NCI-H1436 treated with DMSO at 0.1 percent for 48 hours (cell line): ENCODE measurements around the gene LRRC26.

ENCODE experiments used
- DNase-seq: peaks from one replicate; lab custom pipeline; 2025; lab: John Stamatoyannopoulos, UW

LRRC26 gene, protein sequence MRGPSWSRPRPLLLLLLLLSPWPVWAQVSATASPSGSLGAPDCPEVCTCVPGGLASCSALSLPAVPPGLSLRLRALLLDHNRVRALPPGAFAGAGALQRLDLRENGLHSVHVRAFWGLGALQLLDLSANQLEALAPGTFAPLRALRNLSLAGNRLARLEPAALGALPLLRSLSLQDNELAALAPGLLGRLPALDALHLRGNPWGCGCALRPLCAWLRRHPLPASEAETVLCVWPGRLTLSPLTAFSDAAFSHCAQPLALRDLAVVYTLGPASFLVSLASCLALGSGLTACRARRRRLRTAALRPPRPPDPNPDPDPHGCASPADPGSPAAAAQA

DNA sequence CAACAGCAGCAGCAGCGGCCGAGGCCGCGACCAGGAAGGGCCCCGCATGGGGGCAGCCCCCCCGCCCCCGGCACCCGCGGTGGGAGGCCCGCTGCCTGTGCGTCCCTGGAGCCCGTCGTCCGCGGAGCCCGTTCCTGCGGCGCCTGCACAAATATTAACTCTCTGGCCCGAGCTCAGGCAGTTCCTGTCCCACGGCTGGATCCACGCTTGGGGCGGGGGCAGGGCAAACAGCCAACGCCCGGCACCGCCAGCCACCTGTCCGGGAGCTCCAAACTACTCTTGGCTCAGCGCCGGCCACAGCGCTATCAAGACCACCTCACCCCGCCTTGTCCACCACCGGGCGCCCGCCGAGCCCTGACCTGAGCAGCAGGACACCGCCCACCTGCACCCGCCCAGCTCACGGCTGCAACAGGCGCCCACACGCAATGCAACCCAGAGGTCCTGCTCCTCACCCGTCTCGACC, at the start of gene LRRC26:
Gene LRRC26, minus strand, starts transcription at position 156 of the 463 bp plus-strand sequence. Its CDS starts 108 bp downstream, at position 48.
- no peak for DNase-seq

DNA sequence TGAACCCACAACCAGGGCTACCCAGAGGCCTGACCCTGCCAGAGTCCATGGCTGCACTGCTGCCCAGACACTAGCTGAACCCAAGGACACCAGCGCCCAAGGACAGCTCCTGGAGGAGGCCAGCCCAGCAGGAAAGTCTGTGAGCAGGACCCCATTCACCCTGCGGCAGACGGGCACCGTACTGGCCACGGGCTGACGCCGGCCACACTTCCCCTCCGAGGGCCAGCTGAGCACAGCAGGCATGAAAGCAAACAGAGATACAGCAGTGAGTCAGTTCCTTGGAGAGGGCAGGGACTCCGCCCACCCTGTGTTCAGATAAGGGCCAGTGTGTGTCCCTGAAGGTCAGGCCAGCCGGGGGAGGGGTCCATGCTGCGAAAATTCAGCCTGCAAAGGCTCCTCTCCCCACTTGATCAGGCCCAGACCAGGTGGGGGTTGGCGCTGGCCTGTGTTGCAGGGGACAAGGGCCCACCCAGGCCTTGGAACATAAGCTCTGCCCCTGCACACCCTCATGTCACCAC, 49.0 kb upstream of the LRRC26 start:
- no peak for DNase-seq

DNA sequence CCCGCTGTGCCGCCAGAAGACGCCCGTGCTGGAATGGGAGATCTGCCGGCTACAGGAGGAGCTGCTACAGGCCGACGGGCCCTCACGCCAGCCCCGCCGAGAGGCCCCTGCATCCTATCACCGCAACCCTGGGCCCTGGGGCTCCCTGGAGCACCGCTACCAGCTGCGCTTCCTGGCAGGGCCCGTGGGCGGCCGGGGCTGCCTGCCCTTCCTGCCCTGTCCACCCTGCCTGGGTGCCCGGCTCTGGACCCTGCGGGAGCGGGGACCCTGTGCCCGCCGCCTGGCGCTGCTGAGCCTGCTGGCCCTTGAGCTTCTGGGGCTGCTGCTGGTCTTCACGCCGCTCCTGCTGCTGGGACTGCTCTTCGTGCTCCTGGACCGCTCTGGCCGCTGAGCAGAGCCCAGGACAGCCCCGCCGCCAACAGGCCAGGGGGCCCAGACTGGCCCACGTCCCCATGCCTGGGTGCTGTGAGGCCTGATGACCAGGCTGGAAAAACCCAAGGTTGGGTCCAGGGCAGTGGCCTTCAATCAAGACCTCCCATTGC, 48.4 kb upstream of the LRRC26 start:
- DNase-seq = no peak

DNA sequence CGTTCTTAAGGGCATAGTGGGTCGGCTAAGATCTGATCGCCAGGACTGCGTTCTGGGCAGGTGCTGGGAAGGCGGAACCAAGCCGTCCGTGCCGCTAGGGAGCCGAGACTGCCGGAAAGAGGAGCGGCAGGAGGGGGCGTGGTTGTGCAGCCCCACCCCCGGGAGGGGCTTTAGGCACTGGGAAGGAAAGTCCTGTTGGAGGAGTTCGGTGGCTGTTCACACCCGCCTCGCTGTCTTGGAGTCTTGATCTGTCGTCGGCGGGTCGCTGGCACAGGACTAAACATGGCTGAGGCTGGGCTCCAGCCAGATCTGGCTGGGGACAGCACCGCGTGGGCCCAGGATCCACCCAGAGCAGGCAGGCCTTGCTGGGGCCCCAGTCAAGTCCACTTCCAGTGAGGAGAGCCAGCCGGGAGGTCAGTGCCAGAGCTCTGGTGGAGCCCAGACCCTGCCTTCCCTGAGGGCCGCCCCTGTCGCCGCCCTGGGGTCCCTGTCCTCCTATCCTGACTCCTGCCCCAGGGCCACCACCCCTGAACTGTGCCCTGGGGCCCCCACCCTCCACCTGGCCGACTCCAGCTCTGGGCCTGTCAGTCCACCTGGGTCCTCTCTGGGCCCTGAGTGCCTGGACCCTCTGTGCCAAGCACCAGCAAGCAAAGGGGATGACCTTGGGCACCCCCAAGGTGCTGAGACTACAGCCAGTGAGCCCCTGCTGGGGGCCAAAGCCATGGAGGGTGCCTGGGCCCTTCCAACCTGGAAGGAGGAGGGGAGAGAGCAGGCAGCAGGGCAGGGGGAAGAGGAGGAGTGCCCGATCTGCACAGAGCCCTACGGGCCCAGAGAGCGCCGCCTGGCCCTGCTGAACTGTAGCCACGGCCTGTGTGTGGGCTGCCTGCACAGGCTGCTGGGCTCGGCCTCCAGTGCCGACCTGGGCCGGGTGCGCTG, 47.7 kb upstream of the LRRC26 start:
- no peak for DNase-seq

DNA sequence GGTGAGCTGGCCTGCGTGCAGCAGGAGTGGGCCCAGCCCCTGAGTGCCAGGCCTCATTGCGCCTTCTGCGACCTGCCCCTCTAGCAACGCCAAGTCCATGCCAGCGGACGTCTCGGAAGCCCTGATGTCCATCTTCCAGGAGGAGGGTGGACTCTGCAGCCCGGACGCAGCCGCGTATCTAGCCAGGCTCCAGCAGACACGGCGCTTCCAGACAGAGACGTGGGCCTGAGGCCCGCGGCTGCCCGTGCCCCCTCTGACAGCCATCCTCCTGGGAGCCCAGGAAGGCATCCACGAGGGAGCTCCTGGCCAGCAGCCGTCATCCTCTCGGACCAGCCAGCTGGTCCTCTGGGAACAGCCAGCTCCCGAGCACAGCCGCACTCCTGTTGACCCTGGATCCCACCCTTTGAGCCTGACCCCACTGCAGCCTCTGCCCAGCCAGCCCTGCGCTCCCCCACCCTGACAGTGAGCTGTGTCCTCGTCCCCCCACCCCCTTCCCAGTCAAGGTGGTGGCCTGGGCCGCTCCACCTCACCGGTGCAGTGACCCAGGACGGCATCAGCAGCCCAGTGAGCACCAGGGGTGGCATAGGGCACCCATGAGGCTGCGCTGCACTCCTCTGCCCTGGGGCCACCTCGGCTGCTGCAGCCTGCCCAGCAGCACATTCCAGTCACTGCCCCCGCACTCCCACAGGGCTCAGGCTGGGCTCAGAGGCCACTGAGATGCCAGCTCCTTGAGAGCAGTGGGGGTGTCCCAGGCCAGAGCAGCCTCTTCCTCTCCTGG, 46.5 kb upstream of the LRRC26 start:
- no peak for DNase-seq

DNA sequence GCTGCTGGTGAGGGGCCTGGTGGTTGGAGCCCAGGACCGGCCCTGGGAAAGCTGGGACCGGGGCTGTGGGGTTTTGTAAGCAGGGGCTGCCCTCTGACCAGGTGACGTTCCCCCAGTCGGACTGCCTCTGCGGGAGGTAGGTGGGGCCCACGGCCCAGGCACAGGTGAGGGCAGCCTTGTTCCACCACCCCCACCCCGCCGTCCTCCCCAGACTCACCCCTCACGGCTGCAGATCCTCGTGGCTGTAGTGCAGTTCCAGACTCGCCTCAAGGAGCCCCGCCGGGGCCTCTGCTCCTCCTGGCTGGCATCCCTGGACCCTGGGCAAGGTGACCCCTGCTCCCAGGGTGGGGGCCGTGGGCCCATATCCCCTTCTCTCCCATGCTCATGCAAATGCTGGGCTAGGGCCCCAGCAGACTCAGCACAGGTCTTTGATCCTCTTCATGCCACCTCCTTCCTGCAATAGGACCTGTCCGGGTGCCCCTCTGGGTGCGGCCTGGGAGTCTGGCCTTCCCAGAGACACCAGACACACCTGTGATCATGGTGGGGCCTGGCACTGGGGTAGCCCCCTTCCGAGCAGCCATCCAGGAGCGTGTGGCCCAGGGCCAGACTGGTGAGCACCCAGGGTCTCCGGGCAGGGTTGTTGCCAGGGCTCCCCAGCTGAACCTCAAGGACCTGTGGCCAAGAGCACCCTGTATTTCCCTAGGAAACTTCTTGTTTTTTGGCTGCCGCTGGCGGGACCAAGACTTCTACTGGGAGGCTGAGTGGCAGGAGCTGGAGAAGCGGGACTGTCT, 45.5 kb upstream of the LRRC26 start:
- no peak for DNase-seq

DNA sequence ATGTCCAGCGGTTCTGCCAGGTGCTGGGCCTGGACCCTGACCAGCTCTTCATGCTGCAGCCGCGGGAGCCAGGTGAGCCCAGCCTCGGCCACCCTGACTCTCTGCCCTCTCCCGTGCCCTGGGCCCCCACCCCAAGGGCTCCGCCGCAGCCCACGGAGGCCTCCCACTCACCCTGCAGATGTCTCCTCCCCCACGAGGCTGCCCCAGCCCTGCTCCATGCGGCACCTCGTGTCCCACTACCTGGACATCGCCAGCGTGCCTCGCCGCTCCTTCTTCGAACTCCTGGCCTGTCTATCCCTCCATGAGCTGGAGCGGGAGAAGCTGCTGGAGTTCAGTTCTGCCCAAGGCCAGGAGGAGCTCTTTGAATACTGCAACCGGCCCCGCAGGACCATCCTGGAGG, 44.8 kb upstream of the LRRC26 start:
- no peak for DNase-seq

DNA sequence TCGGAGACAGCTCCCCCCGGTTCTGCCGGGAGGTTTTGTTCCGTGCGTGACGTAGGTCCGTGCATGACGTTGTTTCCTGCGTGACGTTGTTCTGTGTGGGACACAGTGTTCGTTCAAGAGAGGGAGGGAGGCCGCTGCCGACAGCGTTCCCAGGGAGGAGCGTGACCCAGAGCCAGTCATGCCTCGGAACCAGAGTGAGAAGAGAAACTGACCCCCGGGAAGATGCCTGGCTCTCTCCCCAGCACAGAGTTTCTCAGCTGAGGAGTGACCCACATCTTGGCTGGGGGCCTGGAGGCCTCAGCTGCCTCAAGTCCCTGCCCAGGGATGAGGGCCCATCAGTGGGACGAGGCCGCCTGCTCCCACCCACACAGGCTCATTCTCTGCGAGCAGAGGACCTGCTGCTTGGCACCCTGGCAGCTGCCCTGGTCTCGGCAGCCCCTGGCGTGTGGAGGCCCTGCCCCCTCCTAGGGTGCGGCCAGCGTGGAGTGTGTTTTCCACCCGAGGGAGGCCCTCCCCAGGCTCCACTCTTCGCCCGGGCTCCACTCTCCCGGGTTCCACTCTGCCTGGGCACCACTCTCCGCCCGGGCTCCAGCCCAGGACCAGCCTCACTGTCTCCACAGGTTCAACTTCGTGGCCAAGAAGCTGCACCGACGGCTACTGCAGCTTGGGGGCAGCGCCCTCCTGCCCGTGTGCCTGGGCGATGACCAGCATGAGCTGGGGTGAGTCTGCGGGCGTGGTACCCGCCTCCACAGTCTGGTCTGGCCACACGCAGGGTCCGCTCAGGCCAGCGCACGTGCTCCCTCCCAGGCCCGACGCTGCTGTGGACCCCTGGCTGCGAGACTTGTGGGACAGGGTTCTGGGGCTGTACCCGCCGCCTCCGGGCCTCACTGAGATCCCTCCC, 43.6 kb upstream of the LRRC26 start:
- DNase-seq = no peak

DNA sequence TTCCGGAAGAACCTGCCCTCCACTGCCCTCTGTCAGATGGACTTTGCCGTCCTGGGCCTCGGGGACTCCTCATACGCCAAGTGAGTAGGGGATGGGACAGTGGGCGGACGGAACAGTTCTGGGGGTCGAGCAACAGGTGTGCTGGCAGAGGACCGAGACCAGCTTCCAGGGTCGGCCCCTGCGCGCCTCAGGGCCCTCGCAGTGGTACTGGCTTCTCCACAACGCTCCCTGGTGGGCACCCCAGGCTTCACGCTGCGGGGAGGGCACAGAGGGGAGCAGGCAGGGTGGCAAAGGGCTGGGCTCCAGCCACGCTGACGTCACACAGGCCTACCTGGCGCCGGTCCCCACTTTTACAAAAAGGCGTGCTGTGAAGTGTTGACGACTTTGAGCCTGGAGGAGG, 42.7 kb upstream of the LRRC26 start:
- no peak for DNase-seq

DNA sequence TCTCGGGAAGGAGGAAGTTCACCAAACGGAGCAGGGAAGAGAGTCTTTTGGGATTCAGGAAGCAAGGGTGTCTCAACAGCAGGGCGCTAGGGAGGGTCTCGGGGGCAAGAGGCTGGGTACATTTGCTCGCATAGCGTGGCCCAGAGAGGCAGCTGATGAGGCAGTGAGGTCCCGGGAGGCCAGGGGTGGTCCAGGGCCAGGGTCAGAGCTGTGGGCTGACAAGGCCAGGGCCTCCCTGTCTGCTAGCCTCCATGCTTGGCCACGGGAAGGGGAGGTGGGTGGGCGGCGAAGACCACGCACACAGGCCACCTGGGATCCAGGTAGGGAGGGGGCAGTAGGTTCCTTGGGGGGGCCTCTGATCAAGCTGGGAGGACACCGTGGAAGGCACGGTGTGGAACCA, 41.7 kb upstream of the LRRC26 start:
- DNase-seq = no peak

DNA sequence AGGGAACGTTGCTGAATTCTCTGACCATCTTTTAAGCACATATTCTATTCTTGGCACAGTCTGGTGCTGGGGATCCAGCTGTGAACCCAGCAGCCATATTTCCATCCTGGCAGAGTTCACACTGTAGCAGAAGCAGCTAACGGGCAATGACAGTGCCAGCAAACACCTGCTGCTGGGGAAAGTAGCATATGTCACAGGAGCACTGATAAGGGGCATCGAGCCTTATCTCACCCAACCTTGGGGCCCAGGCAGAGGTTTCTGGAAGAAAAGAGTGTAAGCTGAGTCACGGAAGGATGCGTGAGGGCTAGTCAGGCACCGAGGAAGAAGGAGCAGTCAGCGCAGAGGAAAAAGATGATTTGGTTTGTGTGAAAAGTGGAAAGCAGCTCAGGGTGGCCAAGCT, 36.8 kb upstream of the LRRC26 start:
- DNase-seq = no peak

DNA sequence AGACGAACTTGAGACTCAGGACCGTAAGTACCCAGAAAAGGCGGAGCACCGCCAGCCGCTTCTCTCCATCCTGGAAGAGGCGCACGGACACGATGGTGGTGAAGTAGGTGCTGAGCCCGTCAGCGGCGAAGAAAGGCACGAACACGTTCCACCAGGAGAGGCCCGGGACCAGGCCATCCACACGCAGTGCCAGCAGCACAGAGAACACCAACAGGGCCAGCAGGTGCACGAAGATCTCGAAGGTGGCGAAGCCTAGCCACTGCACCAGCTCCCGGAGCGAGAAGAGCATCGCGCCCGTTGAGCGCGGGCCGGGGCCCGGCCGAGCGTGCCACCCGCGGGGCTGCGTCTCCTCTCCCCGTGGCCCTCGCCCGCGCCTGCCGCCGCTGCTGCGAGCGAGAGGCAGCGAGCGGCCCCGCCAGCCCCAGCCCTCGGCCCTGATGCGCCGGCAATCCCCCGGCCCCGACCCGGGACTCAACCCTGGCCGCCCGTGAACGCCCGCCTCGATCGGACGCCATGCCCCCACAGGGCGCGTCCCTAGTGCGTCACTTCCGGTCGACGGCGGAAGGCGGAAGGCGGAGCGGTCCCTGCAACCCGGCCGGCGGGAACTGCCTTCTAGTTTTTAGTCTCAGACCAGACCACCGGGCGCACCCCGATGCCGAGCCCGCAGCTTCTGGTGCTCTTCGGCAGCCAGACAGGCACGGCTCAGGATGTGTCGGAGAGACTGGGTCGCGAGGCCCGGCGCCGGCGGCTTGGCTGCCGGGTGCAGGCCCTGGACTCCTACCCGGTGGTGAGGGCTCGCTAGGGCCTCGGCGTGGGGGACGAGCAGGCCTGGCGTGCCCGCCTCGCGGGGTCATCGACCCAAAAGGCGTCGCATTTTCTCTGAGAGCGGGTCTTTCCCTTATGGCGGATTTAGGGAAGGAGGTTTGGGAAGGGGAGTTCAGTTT, 35.5 kb upstream of the LRRC26 start, which contains the start of the genes NDOR1 and TMEM203:
Gene NDOR1, plus strand, starts transcription at position 575 of the 944 bp plus-strand sequence. Its CDS starts 78 bp downstream, at position 653.
Gene TMEM203, minus strand, starts transcription at position 523 of the 944 bp plus-strand sequence. Its CDS starts 234 bp downstream, at position 289.
- DNase-seq = peak; percentile 20

DNA sequence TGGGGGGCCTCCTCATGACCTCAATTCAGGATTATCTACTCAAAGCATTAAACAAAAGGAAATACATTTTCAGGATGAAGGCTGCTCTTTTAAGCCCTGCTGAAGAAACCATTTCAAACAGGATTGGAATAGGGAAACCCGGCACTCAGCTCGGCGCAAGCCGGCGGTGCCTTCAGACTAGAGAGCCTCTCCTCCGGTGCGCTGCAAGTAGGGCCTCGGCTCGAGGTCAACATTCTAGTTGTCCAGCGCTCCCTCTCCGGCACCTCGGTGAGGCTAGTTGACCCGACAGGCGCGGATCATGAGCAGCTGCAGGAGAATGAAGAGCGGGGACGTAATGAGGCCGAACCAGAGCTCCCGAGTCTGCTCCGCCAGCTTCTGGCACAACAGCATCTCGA, 34.9 kb upstream of the LRRC26 start:
- no peak for DNase-seq

DNA sequence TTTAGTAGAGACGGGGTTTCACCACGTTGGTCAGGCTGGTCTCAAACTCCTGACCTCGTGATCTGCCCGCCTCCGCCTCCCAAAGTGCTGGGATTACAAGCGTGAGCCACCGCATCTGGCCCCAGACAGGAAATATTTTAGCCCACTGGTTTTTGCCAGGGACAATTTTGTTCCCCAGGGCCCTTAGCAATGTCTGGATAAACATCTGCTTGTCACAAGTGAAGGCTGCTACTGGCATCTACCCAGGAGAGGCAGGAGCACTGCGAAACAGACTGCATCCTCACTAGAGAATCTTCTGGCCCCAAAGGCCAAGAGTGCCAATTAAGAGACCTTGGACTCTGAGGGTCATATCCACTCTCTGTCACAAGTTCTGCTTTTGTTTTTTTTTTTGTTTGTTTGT, 33.1 kb upstream of the LRRC26 start:
- no peak for DNase-seq

DNA sequence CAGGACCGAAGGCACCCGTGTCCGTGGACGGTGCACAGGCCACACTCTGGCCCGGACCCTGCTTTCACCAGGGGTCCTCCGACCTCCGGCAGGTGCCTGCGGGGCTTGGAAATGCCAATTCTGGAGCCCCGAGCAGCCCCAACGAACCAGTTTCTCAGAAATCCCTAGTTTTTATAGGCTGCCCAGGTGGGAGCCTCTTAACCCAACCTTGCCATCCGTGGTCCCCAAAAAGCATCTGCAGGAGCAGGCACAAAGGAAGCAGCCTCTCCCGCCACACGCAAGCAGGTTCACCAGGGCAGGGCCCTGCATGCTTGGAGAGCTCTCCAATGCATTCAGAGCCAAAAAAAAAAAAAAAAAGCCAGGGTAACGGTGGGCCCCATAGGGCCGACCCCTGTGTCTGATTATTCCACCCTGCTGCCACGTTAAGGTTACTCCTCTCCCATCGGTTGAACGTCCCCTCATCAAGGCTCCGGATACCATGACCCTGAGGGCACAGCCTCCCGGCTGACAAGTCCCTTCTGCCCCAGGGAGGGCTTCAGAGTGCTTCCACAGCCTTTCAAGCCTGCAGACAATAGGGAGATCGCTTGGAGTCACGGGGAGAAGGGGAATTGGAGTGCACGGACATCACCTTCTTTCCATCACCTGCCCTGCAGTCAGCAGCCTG, 31.5 kb upstream of the LRRC26 start:
- DNase-seq = no peak

DNA sequence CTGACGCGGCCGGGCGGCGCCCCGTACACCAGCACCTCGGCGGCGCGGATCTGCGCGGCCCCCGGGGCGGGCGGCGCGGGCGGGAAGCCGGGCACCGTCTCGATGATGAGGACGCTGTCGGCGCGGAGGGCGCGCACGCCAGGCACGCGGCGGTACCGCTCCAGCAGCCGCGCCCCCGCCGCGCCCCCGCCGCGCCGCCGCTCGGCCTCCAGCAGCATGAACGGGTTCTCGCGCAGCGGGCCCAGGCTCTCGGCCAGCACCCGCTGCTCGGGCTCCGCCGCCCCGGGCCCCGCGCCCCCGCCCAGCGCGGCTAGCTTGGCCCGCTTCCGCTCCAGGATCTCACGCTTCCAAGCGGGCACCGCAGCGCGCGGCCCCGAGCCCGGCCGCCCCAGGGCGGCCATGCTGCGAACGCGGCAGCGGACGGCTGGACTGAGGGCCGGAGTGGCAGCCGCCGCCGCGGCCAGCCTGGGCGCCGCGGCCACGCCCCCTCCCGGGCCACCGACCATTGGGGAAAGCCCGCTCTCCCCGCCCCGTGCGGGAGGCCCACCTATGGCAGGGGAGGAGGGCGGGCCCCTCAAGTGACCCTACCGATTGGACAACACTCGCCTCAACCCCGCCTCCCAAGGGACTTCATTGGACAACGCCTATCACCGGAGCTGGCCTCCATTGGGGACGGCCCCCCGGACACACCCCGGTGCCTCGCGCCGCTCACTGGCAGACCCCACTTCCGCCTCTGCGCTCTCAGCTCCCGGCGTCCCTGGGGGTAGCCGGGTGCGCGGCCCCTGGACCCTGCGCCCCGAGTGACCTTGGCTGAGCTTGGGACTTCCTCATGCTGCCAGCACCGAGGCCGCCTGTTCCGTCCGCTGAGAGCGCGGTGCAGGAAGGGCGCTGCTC, 30.7 kb upstream of the LRRC26 start, which contains the start of gene TPRN:
Gene TPRN, minus strand, starts transcription at position 431 of the 894 bp plus-strand sequence. Its CDS starts 30 bp downstream, at position 401.
- peak; percentile 95 for DNase-seq
